ENCODE measurements around the gene BRSK2. TPM values are rescaled to one million over a fixed set of nuclear protein-coding genes. Genes with fewer than 3 reads are reported as not detected.

BRSK2 gene
- total RNA-seq, 3 donors from 2014 or later: 0.53 to 0.94 (median 0.76) TPM

DNA sequence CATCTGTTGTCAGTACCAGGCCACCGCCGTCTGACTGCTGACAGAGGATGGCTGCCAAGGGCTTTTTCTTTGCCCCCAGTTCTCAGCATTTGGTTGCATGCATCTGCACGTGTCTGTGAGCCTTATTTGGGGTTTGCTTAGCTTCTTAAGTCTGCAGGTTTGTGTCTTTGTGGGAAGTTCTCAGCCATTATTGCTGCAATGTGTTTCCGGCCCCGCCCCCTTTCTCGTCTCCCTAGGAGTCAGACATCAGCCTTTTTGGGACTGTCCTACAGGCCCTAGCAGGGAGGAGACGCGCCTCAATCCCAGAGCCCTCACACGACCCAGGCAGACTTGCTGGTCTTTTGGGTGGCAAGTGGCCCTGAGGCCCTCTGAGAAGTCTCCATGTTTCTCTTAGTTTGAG is 88.8 kb downstream of the BRSK2 start:
- no peaks in the 10 kb centered on the region for H3K27me3 Mint-ChIP-seq (ENCODE audit: low read depth)
- no peaks in the 10 kb centered on the region for H3K9me3 Mint-ChIP-seq
- no peak for ATAC-seq
- H3K4me1 Mint-ChIP-seq (ENCODE audit: low read depth): no peaks in the 10 kb centered on the region
- no peak for DNase-seq
- no peak overlapping the region for H3K4me3 Mint-ChIP-seq
- peaks cover 20% of the 10 kb centered on the region for H3K36me3 Mint-ChIP-seq (ENCODE audit: insufficient read depth)

GRCh38 chr11:1479006-1479677 is 89.4 kb downstream of the BRSK2 start:
- Mint-ChIP-seq H3K4me3 (no peak overlapping the region), H3K36me3 (ENCODE audit: insufficient read depth) (peaks cover 18% of the 10 kb centered on the region)
- ATAC-seq: no peak

GRCh38 chr11:1479678-1480118 is 90.0 kb downstream of the BRSK2 start:
- Mint-ChIP-seq H3K4me3 (no peak overlapping the region), H3K36me3 (ENCODE audit: insufficient read depth) (peaks cover 16% of the 10 kb centered on the region)

More at GRCh38 chr11:1479006-1479677, 89.4 kb downstream of the BRSK2 start:
- Mint-ChIP-seq H3K4me1 (ENCODE audit: low read depth) (no peaks in the 10 kb centered on the region), H3K27me3 (ENCODE audit: low read depth) (no peaks in the 10 kb centered on the region), H3K9me3 (no peaks in the 10 kb centered on the region)
- DNase-seq: no peak

GRCh38 chr11:1480191-1480554 is 90.4 kb downstream of the BRSK2 start:
- DNase-seq (no peak), ATAC-seq (no peak)
- Mint-ChIP-seq H3K9me3 (no peaks in the 10 kb centered on the region), H3K36me3 (ENCODE audit: insufficient read depth) (peaks cover 15% of the 10 kb centered on the region), H3K27me3 (ENCODE audit: low read depth) (no peaks in the 10 kb centered on the region), H3K4me1 (ENCODE audit: low read depth) (peaks cover 5% of the 10 kb centered on the region), H3K4me3 (no peak overlapping the region)

More at GRCh38 chr11:1479678-1480118, 90.0 kb downstream of the BRSK2 start:
- Mint-ChIP-seq H3K27me3 (ENCODE audit: low read depth) (no peaks in the 10 kb centered on the region), H3K4me1 (ENCODE audit: low read depth) (peaks cover under 1% of the 10 kb centered on the region), H3K9me3 (no peaks in the 10 kb centered on the region)
- DNase-seq (no peak), ATAC-seq (no peak)

GRCh38 chr11:1480555-1481482 is 91.1 kb downstream of the BRSK2 start:
- H3K4me1 Mint-ChIP-seq (ENCODE audit: low read depth): peaks cover 9% of the 10 kb centered on the region

GRCh38 chr11:1481483-1481825 is 91.7 kb downstream of the BRSK2 start:
- ATAC-seq: no peak
- H3K4me3 Mint-ChIP-seq: no peak overlapping the region
- DNase-seq: no peak
- no peaks in the 10 kb centered on the region for H3K27me3 Mint-ChIP-seq (ENCODE audit: low read depth)
- peaks cover 10% of the 10 kb centered on the region for H3K4me1 Mint-ChIP-seq (ENCODE audit: low read depth)
- peaks cover 13% of the 10 kb centered on the region for H3K36me3 Mint-ChIP-seq (ENCODE audit: insufficient read depth)
- H3K9me3 Mint-ChIP-seq: no peaks in the 10 kb centered on the region

More at GRCh38 chr11:1480555-1481482, 91.1 kb downstream of the BRSK2 start:
- DNase-seq: no peak
- Mint-ChIP-seq H3K27me3 (ENCODE audit: low read depth) (no peaks in the 10 kb centered on the region), H3K9me3 (no peaks in the 10 kb centered on the region), H3K4me3 (no peak overlapping the region), H3K36me3 (ENCODE audit: insufficient read depth) (peaks cover 16% of the 10 kb centered on the region)
- ATAC-seq: no peak

- Mint-ChIP-seq H3K36me3 (ENCODE audit: insufficient read depth) (peaks cover 12% of the 10 kb centered on the region), H3K4me1 (ENCODE audit: low read depth) (peaks cover 10% of the 10 kb centered on the region), H3K9me3 (no peaks in the 10 kb centered on the region), H3K27me3 (ENCODE audit: low read depth) (no peaks in the 10 kb centered on the region), H3K4me3 (no peak overlapping the region)
- no peak for ATAC-seq
- no peak for DNase-seq
Measured at GRCh38 chr11:1481861-1482441, 92.2 kb downstream of the BRSK2 start.

GRCh38 chr11:1482581-1483444 is 93.1 kb downstream of the BRSK2 start:
- no peak for DNase-seq
- peaks cover 9% of the 10 kb centered on the region for H3K36me3 Mint-ChIP-seq (ENCODE audit: insufficient read depth)
- no peak overlapping the region for H3K4me3 Mint-ChIP-seq
- H3K4me1 Mint-ChIP-seq (ENCODE audit: low read depth): peaks cover 16% of the 10 kb centered on the region
- no peak for ATAC-seq
- H3K9me3 Mint-ChIP-seq: no peaks in the 10 kb centered on the region
- H3K27me3 Mint-ChIP-seq (ENCODE audit: low read depth): no peaks in the 10 kb centered on the region

DNA sequence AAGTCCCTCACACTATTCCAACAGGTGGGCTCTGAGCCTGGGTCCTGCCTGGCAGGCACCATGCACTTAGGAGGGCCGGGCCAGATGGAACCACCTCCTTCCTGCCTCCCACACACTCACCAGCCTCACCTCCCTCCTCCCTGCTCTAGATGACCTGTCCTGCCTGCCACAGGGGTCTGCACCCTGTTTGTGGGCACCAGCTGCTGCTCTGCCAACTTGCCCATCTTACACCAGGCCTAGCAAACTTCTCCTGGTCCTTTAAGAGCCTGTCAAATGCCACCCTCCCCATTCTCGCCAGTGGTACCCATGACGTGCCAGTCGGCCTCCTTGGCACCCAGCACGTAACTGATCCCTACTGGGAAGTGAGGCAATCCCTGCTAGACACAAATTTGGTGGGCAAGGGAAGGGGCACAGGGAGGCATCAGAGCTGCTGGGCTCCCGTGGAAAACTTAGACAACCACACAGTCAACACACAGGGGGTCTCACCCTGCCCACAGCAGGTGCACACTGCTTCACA is 93.8 kb downstream of the BRSK2 start:
- no peak for DNase-seq
- no peaks in the 10 kb centered on the region for H3K9me3 Mint-ChIP-seq
- ATAC-seq: no peak
- H3K36me3 Mint-ChIP-seq (ENCODE audit: insufficient read depth): peaks cover 8% of the 10 kb centered on the region
- no peaks in the 10 kb centered on the region for H3K27me3 Mint-ChIP-seq (ENCODE audit: low read depth)
- H3K4me1 Mint-ChIP-seq (ENCODE audit: low read depth): peaks cover 20% of the 10 kb centered on the region
- H3K4me3 Mint-ChIP-seq: no peak overlapping the region

DNA sequence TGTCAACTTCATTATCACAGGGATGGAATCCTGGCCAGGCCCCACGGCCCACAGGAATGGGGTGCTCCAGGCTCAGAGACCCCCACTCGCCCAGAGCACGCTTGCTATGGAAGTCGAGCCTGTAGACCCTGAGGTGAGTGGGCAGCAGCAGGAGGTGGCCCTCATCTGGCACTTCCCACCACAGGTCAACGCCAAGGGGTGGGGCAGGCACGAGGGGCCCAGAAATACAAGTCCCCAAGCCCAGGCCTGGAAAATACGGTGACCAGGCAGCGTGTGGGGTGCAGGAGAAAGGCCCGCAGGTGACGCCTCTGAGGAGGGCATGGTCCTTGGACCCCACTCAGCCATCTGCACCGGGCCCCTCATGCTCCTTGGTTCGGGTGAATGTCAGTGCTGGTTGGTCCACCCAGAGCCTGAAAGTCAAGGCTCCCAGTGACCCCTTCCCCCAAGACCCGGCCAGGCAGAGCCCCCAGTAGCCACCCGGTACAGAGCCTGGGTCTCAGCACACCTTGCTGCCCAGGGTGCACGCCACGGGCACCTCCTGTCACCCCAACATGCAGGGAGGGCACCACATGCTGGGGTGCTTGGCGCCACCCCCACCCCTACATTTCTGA is 94.4 kb downstream of the BRSK2 start:
- Mint-ChIP-seq H3K27me3 (ENCODE audit: low read depth) (no peaks in the 10 kb centered on the region), H3K36me3 (ENCODE audit: insufficient read depth) (peaks cover 3% of the 10 kb centered on the region), H3K9me3 (no peaks in the 10 kb centered on the region), H3K4me1 (ENCODE audit: low read depth) (peaks cover 24% of the 10 kb centered on the region), H3K4me3 (no peak overlapping the region)
- DNase-seq (no peak), ATAC-seq (no peak)

GRCh38 chr11:1484695-1485503 is 95.2 kb downstream of the BRSK2 start:
- Mint-ChIP-seq H3K4me3 (no peak overlapping the region), H3K36me3 (ENCODE audit: insufficient read depth) (peaks cover 3% of the 10 kb centered on the region), H3K27me3 (ENCODE audit: low read depth) (no peaks in the 10 kb centered on the region), H3K4me1 (ENCODE audit: low read depth) (peaks cover 30% of the 10 kb centered on the region), H3K9me3 (no peaks in the 10 kb centered on the region)
- ATAC-seq (no peak), DNase-seq (no peak)

GRCh38 chr11:1485504-1485885 is 95.8 kb downstream of the BRSK2 start:
- no peak overlapping the region for H3K4me3 Mint-ChIP-seq
- no peak for ATAC-seq
- H3K36me3 Mint-ChIP-seq (ENCODE audit: insufficient read depth): peaks cover 3% of the 10 kb centered on the region
- H3K4me1 Mint-ChIP-seq (ENCODE audit: low read depth): peaks cover 30% of the 10 kb centered on the region
- no peaks in the 10 kb centered on the region for H3K9me3 Mint-ChIP-seq
- no peak for DNase-seq
- H3K27me3 Mint-ChIP-seq (ENCODE audit: low read depth): no peaks in the 10 kb centered on the region

Data from activated T-cell treated with anti-CD3 and anti-CD28 coated beads, Interleukin-2, amount 50 U/mL, for 4 hours (primary cell).